HG02852 (cell line): ENCODE measurements around the gene ABLIM2.

Experiments used
- ATAC-seq: cut with Tn5 transposase; IDR thresholded peaks from one replicate; pipeline ENCODE4 v1.9.1; 2021; ENCODE audit warnings: mild to moderate bottlenecking, moderate library complexity; ENCODE audit not compliant: unreplicated experiment

Gene ABLIM2

DNA sequence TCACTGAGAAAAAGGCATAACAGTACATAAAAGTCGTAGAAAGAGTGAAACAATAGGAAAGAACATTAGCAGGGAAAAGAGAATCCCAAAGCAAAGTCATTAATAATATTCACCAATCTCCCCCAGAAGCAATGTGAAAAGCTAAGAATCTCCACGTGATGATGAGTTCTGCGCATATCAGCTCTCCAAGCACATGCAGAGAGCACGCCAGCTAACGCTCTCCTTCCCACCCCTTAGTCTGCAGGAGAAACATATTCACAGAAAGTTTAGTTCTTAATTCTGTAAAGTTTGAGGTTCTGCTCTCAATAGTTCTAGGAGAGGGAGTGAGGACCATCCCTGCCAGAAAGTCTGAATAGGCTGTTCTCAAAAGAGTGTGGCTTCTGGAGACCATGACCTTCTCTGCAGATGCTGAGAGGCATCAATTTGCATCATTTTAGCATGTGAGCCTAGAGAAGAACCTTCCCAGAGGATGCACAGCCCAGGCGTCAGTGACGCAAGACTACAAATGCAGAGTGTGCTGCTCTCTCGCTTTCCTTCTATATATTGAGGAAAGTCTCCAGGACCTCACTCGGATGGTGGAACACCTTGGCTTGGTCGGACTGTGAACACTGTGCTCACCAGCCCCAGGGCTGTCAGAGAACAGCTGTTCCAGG lies 167.7 kb downstream of the ABLIM2 start:
- no peak for ATAC-seq

DNA sequence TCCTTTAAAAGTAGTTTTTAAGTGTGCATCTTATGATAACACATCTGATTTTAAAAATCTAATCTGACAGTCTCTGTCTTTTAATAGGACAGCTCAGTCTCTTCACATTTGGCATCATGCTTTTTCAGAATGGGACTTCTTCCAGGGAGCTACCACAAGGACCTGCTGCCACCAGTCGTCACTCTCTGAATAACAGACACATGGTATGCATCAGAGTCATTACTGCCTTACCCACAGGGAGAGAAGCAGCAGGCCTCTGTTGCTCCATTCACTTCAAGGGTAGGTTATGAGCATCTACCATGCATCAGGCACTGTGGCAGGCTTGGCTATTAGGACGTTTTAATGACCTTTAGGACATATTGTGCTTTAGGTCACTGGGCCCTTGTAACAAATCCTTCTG lies 169.0 kb downstream of the ABLIM2 start:
- ATAC-seq: no peak

DNA sequence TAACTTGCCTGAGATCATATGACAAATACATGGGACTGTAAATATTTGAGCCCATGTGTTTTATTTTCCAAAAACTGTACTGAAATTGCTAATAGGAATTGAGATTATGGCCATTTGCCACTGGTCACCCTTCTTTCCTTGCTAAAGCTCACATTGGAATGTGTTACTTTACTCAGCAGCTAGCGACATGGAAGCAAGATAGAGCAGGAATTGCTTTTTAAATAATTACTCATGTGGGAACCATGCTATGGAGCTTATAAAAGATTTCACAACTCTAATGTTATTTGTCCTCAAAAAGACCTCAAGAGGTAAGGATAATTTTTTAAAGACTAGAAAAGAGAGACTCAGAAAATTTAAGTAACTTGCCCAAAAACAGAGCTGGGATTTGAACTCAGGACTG lies 170.2 kb downstream of the ABLIM2 start:
- ATAC-seq: no peak

DNA sequence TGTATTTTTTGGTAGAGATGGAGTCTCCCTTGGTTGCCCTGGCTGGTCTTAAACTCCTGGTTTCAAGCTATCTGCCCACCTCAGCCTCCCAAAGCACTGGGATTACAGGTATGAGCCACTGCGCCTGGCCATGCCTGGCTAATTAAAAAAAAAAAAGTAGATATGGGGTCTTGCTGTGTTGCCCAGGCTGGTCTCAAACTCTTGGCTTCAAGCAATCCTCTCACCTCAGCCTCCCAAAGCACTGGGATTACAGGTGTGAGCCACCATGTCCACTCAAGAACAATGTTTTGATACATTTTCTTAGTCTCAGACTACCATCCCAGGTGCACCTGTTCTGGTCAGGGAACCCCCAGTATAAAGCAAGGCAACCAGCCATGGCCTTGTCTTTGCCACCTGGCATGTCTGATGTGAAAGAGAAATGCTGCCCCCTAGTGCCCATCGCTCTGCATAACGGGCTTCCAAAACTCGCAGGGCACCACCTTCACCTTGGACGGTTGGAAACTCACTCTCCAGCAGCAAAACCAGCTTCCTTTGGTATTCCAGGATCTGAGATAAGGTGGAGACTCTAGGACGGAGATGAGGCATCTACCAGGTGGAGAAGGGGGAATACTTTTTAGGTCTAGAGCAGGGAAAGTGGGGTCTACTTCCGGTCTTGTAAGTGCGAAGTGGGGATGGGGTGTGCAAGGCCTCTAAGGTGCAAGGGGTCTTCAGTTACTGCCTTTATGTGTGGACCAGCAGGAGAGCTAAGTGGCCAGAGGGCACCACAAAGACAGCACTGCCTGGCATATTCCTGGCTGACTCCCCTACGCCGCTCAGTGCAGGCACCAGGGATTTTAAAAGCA lies 171.2 kb downstream of the ABLIM2 start:
- peak; percentile 80 for ATAC-seq

DNA sequence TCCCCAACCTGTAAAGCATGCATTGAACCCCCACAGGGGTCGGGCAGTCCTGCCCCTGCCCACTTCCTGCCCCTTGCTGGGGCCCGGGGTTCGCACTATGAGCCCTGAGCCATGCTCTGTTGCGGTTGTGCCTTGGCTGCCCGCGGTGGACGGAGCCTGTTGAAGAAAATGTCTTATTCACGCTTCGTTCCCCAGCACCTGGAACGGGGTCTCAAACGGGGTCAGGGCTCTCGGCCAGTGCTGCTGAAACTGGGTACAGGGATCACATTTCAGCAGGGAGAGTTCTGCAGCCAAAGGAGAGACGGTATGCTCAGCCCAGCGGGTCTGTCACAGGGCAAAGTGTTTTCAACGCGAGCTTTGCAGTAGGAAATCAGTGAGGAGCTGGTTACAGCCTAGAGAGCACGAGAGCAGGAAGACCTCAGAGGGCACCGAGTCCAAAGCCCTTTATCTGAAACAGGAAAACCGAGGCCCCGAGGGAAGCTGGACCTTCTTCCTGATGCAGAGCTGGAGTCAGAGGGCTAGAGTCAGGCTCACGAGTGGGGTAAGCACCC lies 172.6 kb downstream of the ABLIM2 start:
- ATAC-seq: no peak

DNA sequence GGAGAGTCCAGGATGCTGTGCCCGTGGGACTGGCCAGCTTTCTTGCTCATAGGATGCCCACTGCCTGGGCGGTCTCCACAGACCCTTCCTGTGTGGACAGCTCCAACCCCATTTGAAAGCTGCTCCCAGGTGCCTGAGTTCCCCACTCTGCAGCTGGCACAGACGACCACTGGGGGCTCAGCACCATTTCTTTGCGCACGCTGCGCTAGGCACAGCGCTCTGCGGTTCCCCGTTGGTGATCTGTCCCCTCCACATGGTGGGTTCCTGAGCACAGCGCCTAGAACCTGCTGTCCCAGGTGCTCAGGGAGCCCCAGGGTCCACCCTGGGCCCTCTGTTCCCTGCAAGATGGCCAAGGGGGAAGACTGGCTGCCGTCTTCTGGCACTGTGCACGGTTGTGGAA lies 173.5 kb downstream of the ABLIM2 start:
- no peak for ATAC-seq

DNA sequence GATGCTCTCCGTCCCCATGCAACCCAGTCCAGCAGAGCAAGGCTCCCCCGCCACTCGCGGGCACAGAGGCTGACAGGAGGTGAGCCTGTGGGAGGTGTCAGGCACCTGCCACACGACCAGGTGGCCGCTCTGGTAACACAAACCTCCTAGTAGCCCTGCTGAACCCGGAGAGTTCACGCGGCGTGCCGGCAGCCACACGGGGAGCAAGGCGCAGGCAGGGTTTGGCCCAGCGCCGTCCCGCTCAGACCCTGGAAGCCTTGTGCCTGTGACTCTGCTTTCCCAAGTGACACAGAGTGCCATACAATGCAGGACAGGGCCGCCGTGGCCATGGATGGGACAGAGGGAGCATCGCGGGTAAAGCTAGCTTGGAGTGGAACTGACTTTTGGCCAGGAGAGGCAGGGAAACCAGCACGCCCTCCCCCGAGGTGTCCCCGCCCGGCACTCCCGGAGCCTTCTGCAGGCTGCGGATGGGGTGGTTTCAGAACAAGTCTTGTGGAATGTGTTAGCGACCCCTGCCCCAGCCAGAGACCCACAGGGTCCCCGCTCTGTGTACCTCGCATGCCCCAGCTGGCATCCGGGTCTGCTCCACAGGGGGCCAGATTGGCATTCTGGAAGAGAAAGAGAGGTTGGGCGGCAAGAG lies 174.2 kb downstream of the ABLIM2 start:
- no peak for ATAC-seq

DNA sequence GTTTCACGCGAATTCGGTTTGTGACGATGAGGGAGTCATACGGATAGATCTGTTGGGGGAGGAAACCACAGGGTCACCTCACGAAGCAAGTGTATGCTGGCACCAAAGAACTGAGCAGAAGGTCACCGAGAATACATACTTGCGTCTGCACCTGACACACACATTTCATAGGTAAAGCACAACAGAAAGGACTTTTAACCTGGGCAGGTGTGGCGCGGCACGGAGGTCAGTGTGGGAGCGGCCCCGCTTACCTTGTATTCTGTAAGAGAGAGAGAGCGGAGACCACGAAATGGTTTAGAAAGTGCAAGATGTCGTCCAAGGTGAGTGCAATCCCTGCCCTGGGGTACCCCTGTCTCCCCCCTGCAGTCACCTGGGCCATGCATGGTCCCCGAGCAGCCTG lies 175.3 kb downstream of the ABLIM2 start:
- ATAC-seq: no peak

DNA sequence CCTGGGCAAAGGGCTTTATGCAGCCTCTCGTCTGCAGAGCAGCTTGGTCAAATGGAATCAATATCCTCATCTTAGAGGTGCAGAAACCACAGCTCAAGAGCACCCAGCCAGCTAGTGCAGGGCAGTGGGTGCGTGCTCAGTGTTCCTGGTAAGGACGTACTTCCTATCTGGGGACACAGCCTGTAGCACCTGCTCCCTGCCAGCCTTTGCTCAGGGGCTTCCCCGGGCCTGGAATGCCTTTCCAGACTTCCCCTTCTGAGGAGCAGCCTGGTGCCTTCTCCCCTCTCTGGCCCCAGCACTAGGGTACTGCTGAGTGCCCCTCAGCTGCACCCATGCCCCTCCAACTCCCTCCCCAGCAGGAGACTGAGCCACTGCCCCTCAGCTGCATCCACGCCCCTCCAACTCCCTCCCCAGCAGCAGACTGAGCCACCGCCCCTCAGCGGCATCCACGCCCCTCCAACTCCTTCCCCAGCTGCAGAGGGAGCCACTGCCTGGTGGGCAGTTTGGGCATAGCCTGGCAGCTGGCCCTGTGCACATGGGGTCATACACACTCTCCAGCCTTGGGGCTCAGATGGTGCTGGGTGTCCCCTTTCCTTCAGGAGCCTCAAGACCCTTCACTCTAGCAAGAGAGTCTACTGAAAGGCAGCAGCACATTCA lies 176.7 kb downstream of the ABLIM2 start:
- ATAC-seq: no peak

DNA sequence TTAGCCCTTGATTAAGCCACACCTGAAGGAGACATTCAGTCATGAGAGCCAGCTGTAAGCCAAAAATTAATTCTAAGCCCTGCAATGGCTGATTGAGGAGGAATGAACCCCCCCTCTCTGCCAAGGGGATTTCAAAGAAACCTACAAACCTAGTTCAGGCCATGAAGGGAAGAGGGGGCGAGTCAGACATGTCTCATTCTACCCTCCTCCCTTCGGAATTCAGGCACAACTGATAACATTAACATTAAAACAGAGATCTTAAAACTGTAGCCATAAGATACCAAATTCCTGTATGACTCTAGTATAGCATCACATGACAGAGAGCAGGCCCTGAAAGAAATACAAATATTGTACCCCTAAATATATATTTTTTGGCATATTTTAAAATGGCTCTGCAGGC lies 178.6 kb downstream of the ABLIM2 start:
- ATAC-seq: no peak

DNA sequence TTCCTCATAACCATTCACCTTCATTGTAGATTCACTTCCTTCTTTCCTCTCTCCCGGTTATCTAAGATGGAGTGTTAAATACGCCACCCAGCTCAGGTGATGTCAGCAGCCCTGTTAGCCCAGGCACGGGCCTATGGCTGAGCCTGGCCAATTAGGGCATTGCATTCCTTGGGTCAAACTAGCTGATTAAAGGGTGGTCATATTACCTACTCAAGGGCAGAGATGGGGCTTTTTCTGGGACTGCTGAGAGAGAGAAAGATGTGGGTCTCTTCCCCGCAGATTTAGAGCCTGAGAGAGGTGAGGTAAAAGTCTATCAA lies 179.0 kb downstream of the ABLIM2 start:
- ATAC-seq: no peak

DNA sequence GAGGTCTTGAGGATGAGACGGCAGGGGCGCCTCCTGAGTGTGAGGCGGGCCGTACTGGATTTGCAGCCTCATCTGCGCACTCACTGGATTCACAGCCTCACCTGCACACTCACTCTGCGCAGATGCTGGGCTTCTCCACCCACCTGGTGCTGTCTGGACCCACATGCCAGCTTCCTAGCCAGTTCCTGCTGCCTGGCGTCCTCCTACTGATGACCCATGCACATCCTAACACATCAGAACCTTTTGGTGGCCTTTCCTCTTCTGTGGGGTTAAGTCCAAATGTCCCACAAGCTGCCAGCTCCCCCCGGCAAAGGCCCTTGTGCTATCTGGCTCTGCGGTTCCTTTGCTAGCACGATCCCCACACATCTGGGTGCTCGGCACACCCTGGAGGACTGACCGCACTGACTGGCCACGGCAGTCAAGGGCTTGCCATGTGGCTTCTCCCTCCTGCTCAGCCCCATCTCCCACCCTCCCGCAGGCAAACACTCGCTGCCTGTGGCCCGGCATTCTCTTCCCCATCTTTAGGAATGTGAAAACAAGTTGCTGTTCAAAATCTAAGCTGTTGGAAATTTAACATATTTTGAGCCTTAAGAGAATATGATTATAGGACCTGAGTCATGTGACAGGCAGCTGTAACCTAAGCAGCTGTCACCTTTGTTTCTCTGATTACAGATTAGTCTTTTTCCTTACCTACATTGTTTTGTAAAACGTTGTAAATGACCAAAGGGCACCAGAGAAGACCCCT lies 179.5 kb downstream of the ABLIM2 start:
- no peak for ATAC-seq

DNA sequence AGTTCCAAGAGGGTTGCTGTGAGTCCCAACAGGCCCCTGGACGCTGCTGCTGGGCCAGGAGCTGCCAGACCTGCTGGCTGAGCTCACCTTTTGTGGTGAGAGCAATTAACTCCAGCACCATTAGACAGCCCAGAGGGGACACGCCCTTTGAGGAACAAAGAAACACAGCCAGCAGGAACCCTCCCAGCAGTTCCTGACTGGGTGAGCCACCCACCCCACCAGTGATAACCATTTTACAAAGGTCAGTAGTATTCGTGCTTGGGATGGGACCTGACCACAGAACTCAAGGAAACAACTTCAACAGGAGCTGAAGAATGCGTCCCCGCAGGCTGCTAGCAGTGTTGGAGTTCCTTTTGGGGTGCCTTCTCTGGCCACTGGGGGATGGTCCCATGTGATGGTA lies 180.1 kb downstream of the ABLIM2 start:
- no peak for ATAC-seq

DNA sequence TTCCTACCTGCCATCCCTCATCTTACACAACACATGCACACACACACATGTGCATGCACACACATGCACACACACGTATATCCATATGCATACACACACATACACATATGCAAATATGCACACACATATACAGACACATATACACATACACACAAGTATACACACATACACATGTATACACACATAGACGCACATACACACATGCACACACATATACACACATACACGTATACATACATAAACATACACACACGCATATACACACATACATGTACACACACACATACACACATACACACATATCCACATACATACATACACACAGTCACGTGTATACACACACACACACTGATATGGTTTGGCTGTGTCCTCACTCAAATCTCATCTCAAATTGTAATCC lies 182.0 kb downstream of the ABLIM2 start:
- ATAC-seq: no peak

DNA sequence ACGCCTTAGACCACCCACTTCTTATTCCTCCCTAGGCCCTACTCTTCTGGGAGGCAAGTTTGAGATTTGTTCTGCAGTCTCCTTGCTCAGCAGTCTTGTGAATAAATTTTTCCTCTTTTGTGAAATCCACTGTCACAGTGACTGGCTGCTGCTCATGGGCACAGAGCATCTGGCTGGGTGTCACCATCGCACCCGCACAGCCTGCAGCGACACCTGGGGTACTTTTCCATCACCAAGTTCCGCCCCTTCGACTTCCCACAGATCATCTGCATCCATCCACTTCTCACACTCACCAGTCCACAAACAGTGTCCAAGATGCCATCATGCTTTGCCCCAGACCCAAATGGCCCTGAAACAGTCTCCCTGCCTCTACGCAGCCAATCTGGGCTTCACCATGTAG lies 182.6 kb downstream of the ABLIM2 start:
- ATAC-seq: no peak

DNA sequence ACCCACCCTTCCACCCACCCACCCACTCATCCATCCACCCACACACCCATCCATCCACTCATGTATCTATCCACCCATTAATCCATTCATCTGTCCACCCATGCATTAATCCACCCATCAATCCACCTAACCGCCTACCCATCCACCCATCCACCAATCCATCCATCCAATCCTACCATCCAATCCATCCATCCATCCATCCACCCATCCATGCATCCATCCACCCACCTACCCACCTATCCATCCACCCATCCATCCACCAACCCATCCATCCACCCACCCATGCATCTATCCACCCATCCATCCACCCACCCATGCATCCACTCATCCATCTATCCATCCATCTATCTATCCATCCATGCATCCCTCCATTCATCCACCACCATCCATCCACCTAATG lies 184.2 kb downstream of the ABLIM2 start:
- ATAC-seq: no peak

DNA sequence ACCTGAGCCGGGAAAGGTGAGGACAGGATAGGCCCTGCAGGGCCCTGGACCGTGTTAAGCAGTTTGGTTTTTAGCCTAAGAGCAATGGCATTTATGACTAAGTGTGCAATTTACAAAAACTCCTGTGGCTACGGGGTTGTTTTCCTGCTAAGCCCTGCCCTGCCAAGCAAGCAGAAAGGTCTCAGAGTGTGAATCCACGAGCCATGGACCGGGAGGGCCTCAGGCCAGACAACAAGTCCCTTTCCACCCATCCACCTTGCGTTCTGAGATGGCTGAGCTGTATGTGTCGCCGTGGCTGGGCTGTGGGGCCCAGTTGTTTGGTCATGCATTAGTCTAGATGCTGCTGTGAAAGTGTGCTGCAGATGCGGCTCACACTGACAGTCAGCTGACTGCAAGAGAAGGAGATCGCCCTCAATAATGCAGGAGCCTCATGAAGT lies 185.1 kb downstream of the ABLIM2 start:
- no peak for ATAC-seq

DNA sequence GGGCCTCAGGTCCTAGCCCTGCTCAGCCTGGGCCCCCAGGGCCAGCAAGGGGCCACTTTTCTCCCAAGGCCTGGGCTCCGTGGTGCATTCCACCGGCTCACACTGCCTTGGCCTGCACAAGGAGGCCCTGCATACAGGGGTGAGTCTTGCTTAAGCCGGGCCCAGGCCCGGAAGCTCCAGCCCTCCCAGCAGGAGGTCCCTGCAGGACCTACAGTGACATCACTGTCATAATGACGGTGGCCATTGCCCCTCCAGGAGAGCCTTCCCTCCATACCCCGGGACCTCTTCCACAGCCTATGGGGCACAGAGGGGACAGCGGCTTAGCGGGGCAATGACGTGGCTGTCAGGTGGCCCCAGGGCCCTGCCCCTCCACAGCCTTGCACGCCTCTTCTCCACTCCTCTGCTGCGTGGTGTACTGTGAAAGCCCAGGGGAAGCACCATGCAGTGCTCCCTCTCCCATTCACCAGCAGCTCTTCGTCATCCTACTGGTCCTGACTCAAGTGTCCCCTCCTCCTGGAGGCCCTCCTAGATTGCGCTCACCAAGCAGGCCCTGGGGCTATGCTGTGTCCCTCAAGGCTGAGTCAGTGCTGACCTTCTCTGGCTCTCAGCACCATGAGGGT lies 186.6 kb downstream of the ABLIM2 start:
- no peak for ATAC-seq

DNA sequence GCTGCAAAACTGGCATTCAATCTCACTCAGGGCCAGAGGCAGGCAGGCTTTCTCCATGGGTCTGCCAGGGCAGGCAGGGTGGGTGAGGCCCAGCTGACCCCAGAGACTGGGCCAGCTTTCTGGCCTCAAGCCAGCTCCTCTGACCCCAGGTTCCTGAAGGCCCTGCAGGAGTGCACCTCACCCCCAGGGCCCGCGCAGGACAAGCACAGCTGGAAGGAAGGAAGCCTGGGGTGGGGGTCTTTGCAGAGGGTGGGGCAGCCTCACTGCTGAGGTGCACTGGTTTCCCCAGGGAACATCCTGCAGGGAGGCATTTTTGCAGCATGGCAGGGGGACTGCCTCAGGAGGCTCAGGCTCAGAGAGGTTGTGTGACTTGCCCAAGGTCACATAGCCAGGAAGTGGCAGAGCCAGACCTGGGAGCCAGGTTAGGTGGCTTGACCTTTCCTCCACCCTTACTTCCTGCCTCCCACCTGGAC lies 187.4 kb downstream of the ABLIM2 start:
- no peak for ATAC-seq

DNA sequence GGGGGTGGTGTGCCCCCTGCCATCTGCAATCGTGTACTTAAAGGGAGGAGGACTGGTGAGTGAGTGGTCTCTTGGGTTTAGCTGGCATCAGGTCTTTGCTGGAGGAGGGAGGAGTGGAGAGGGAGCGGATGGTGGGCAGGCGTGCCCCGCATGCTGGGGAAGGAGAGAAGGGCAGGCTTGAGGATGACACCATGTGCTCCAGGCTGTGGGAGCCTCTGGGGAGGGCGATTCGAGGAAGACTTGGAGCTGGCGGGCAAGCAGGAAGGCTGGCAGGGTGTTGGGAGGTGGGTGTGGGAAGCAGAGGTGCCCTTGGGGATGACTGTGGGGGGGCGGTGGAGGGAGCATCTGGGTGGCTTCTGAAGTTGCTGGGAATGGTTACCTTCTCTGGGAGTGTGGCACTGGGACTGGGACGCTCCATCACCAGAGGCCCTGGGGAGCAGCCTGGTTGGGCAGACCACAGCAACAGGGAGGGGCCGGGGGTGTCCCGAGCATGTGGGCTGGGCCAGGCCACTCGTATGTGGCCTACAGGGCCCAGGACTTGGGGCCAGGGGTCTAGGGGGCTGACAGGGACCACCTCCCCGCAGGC lies 188.2 kb downstream of the ABLIM2 start:
- no peak for ATAC-seq
